HFF-Myc (cell line): Measurements from ENCODE around the gene SPEM2.

Experiments used
- DNase-seq: peaks from one replicate; pipeline ENCODE4 v3.0.0-alpha.2; 2011; ENCODE audit warnings: low read depth; ENCODE audit errors: extremely low read depth
- H3K4me3 ChIP-seq: replicated peaks from 2 replicates; pipeline ENCODE4 v1.5.1; 2011; ENCODE audit warnings: low read depth, mild to moderate bottlenecking, control low read depth, low read length
- TF ChIP-seq, protein P1 (sequence below): IDR thresholded peaks from 2 replicates; pipeline ENCODE4 v1.5.1; 2012; ENCODE audit warnings: mild to moderate bottlenecking, low read depth, low read length, control low read depth; ENCODE audit errors: missing control alignments

The SPEM2 gene

DNA sequence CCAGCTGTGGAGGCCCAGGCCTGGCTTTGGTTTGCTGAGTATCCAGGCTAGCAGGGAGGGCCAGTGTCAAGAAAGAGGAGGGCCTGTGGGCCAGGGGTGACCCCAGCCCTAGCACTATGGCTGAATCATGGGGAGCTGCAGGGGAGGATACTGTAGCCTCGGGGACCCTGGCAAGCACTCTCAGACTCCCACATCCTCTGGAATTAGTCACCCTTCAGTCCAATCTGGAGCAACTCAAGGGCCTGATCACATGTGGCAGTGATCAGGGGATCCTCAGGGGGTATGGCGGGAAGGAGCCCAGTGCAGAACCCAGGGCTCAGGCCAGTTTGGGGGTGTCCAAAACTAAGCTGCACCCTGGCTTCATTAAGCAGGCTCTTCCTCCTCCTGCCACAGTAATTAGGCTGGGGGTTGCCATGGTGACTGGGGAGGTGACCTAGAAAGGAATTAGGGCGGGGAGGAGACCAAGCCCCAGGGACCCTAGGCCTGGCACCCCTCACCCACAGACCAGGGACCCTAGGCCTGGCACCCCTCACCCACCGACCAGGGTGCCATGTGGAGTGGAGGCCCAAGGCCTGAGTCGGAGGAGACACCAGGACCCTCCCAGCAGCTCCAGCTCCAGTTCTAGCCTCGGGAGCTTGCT is 11.9 kb upstream of the SPEM2 start:
- TF ChIP-seq, protein P1, sequence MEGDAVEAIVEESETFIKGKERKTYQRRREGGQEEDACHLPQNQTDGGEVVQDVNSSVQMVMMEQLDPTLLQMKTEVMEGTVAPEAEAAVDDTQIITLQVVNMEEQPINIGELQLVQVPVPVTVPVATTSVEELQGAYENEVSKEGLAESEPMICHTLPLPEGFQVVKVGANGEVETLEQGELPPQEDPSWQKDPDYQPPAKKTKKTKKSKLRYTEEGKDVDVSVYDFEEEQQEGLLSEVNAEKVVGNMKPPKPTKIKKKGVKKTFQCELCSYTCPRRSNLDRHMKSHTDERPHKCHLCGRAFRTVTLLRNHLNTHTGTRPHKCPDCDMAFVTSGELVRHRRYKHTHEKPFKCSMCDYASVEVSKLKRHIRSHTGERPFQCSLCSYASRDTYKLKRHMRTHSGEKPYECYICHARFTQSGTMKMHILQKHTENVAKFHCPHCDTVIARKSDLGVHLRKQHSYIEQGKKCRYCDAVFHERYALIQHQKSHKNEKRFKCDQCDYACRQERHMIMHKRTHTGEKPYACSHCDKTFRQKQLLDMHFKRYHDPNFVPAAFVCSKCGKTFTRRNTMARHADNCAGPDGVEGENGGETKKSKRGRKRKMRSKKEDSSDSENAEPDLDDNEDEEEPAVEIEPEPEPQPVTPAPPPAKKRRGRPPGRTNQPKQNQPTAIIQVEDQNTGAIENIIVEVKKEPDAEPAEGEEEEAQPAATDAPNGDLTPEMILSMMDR = no peak
- no peak for DNase-seq
- H3K4me3 ChIP-seq = no peak overlapping the region

- DNase-seq = no peak
- H3K4me3 ChIP-seq = no peak overlapping the region
- TF ChIP-seq, protein P1 = no peak
Observed at GRCh38 chr17:7414837-7415236, 10.6 kb upstream of the SPEM2 start.

DNA sequence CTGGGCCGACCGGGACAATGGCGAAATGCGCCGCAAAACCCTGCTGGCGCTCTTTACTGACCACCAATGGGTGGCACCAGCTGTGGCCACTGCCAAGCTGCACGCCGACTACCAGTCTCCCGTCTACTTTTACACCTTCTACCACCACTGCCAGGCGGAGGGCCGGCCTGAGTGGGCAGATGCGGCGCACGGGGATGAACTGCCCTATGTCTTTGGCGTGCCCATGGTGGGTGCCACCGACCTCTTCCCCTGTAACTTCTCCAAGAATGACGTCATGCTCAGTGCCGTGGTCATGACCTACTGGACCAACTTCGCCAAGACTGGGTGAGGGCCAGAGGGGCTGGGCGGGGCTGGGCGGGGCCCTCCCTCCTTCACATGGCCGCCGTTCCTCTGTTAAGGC is 9.6 kb upstream of the SPEM2 start:
- TF ChIP-seq, protein P1 = no peak
- no peak overlapping the region for H3K4me3 ChIP-seq
- DNase-seq = no peak

GRCh38 chr17:7416323-7416722 is 9.1 kb upstream of the SPEM2 start:
- DNase-seq = no peak
- H3K4me3 ChIP-seq = no peak overlapping the region
- TF ChIP-seq, protein P1 = no peak

GRCh38 chr17:7417056-7417655 is 8.3 kb upstream of the SPEM2 start:
- TF ChIP-seq, protein P1 = no peak
- H3K4me3 ChIP-seq = no peak overlapping the region
- DNase-seq = no peak

DNA sequence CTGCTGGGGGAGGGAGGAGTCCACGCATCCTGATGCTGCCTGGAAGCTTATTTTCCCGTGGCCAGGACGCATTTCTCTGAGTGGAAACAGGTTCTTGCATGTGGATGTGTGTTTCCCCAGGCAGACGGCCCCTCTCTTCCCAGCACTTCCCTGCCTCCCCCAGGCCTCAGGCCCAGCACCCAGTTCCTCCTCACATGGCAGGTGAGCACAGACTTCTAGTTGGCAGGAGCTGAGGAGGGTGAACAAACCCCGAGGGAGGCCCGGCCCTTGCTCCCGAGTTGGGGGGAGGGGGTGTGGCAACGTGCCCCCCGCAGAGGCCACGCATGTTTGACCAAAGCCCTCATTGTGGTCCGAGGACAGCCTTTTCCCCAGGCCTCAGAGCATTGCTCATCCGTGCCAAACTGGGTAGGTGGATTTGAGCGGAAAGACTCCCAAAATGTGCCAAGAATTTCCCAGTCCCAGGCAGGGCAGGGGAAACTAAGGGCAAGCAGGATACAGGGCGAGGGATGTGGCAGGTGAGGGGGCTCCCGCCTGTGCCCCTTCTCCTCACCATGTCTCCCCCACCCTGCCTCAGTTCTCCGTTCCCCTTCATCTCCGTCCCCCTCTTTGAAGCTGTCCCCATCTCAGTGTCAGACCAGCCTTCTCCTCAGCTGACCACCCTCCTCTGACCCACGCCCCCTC is 6.8 kb upstream of the SPEM2 start:
- DNase-seq = no peak
- TF ChIP-seq, protein P1 = no peak
- H3K4me3 ChIP-seq = no peak overlapping the region
